HG03066 (cell line): ENCODE measurements around the gene PNMA6E.

Experiments used
- ATAC-seq: cut with Tn5 transposase; IDR thresholded peaks from one replicate; pipeline ENCODE4 v1.9.1; 2021; ENCODE audit warnings: low read depth; ENCODE audit not compliant: unreplicated experiment

Gene PNMA6E

GRCh38 chrX:153365670-153366069, 35.5 kb downstream of the PNMA6E start:
- no peak for ATAC-seq

DNA sequence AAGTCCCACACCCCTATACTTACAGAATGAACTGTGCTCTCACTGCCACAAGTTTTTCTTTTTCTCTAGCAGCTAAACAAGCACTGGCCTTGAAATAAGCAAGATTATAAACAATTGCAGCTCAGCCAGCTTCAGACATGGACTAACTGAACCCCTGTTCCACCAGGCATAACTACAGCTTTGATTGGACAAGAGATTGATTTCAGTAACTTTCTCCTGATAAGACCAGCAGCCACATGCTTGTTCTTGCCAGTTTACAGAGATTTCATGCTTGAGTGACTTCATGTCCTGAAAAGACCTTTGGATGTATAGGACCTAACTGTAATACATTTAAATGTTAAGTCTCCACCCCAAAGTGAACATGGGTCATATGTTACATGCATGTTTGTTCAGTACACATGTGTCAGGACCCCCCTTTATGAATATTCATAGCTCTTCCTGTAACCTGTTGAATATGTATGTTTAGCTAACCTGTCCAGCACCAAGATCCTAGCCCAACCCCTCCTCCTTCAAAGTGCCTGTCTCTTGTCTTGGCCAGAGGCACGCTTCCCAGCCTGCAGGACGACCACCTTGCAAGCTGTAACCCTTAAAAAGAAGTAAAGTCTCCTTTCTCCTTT, 39.3 kb downstream of the PNMA6E start:
- no peak for ATAC-seq

DNA sequence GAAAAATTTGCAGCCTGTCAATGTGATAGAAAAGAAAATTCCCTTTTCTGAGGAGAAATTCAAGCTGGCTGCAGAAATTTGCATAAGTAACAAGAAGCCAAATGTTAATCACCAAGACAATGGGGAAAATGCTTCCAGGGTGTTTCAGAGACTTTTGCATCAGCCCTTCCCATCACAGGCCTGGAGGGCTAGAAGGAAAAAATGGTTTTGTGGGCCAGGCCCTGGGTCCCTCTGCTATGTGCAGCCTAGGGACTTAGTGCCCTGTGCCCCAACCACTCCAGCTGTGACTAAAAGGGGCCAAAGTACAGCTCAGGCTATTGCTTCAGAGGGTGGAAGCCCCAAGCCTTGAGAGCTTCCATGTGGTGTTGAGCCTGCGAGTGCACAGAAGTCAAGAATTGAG, 43.3 kb downstream of the PNMA6E start:
- ATAC-seq, result no peak

GRCh38 chrX:153353416-153353815, 47.7 kb downstream of the PNMA6E start:
- no peak for ATAC-seq

GRCh38 chrX:153352858-153353257, 48.3 kb downstream of the PNMA6E start:
- ATAC-seq, result no peak

GRCh38 chrX:153351981-153352380, 49.2 kb downstream of the PNMA6E start:
- no peak for ATAC-seq

GRCh38 chrX:153349952-153350351, 51.2 kb downstream of the PNMA6E start:
- ATAC-seq, result no peak

- ATAC-seq, result no peak
These were observed 52.7 kb downstream of the PNMA6E start for GRCh38 chrX:153348421-153348820.

DNA sequence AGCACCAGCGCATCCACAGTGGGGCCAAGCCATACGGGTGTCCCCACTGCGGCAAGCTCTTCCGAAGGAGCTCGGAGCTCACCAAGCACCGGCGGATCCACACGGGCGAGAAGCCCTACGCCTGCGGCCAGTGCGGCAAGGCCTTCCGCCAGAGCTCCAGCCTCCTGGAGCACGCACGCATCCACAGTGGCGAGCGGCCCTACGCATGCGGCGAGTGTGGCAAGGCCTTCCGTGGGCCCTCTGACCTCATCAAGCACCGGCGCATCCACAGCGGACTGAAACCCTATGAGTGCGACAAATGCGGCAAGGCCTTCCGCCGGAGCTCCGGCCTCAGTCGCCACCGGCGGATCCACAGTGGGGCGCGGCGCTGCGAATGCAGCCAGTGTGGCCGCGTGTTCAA, 53.6 kb downstream of the PNMA6E start:
- no peak for ATAC-seq
